Spinal cord (tissue), 10 donors: Measurements from ENCODE around the gene LARP4B. TPM values are rescaled to one million over a fixed set of nuclear protein-coding genes. Genes with fewer than 3 reads are reported as not detected.

Experiments used
- DNase-seq, 6 donors: peaks; one replicate each; pipeline versions ENCODE4 v3.0.0 to v3.0.0-alpha.2; 2013 to 2015; ENCODE audit warnings: low spot score in 6 of 6, low read depth in 4 of 6
- H3K27ac ChIP-seq: one replicate; pipeline ENCODE4 v1.5.1; 2013; ENCODE audit warnings: low read depth, low read length, control low read depth
- H3K27me3 ChIP-seq: one replicate; pipeline ENCODE4 v1.6.1; 2013; ENCODE audit warnings: low read length; ENCODE audit not compliant: control insufficient read depth, insufficient read depth
- H3K36me3 ChIP-seq: one replicate; pipeline ENCODE4 v1.6.1; 2013; ENCODE audit warnings: low read length; ENCODE audit not compliant: control insufficient read depth, insufficient read depth
- H3K4me1 ChIP-seq: one replicate; pipeline ENCODE4 v1.6.1; 2013; ENCODE audit warnings: low read length; ENCODE audit not compliant: control insufficient read depth, insufficient read depth
- H3K4me3 ChIP-seq: one replicate; pipeline ENCODE4 v1.5.1; 2013; ENCODE audit warnings: low read depth, low read length, control low read depth
- H3K9me3 ChIP-seq: one replicate; pipeline ENCODE4 v1.6.1; 2013; ENCODE audit warnings: low read length; ENCODE audit not compliant: control insufficient read depth, insufficient read depth
- WGBS: methylation state at CpG from one replicate; pipeline ENCODE4 v1.1.5; 2013; ENCODE audit warnings: missing lambda C conversion rate; ENCODE audit not compliant: insufficient coverage; 5-methylcytosine and 5-hydroxymethylcytosine counted together
- polyA plus RNA-seq, 2 donors: library from polyadenylated mRNA; unstranded; fragments of 120-200 nt; gene quantifications; one replicate each; pipeline ENCODE4 v1.2.1, GENCODE V29; 2013; ENCODE audit not compliant: insufficient read length in 2 of 2
- total RNA-seq, 2 donors: library from RNA; depleted of rRNA in 1 of 2; stranded (reverse); fragments of 120-200 nt in 1 of 2; fragments of >200 nt in 1 of 2; gene quantifications; one replicate each; pipeline versions ENCODE4 v1.2.3 to v1.2.4, GENCODE V29; 2013 to 2014
- donor health status: healthy.

LARP4B gene
- total and polyA plus RNA-seq, 4 donors: 28.2 to 38.5 (median 38.0) TPM

GRCh38 chr10:816958-817357 is 114.5 kb downstream of the LARP4B start:
- H3K36me3 ChIP-seq: peaks cover 69% of the 10 kb centered on the region
- H3K4me1 ChIP-seq: no peaks in the 10 kb centered on the region
- WGBS: 93% methylated on average over 9 of the region's 10 CpGs
- no peak overlapping the region for H3K4me3 ChIP-seq
- H3K9me3 ChIP-seq: no peaks in the 10 kb centered on the region
- H3K27me3 ChIP-seq: no peaks in the 10 kb centered on the region
- no peak for DNase-seq
- H3K27ac ChIP-seq: no peak overlapping the region

GRCh38 chr10:816091-816477 is 115.4 kb downstream of the LARP4B start:
- H3K4me3 ChIP-seq: no peak overlapping the region
- peaks cover 70% of the 10 kb centered on the region for H3K36me3 ChIP-seq
- 90% methylated on average over 2 of the region's 6 CpGs for WGBS

GRCh38 chr10:815338-816090 is 116.0 kb downstream of the LARP4B start:
- WGBS: 91% methylated on average over 17 of the region's 19 CpGs
- no peak for DNase-seq
- Histone ChIP-seq H3K4me1 (no peaks in the 10 kb centered on the region), H3K27me3 (no peaks in the 10 kb centered on the region), H3K4me3 (no peak overlapping the region), H3K9me3 (no peaks in the 10 kb centered on the region), H3K27ac (no peak overlapping the region), H3K36me3 (peaks cover 70% of the 10 kb centered on the region)

More at GRCh38 chr10:816091-816477, 115.4 kb downstream of the LARP4B start:
- Histone ChIP-seq H3K27me3 (no peaks in the 10 kb centered on the region), H3K9me3 (no peaks in the 10 kb centered on the region), H3K27ac (no peak overlapping the region), H3K4me1 (no peaks in the 10 kb centered on the region)
- DNase-seq: no peak

GRCh38 chr10:814536-815302 is 116.8 kb downstream of the LARP4B start:
- peaks cover 67% of the 10 kb centered on the region for H3K36me3 ChIP-seq
- no peak overlapping the region for H3K27ac ChIP-seq
- no peak overlapping the region for H3K4me3 ChIP-seq
- no peak for DNase-seq
- 97% methylated on average over 29 of the region's 34 CpGs for WGBS
- no peaks in the 10 kb centered on the region for H3K4me1 ChIP-seq
- no peaks in the 10 kb centered on the region for H3K27me3 ChIP-seq
- no peaks in the 10 kb centered on the region for H3K9me3 ChIP-seq

GRCh38 chr10:813286-813685 is 118.2 kb downstream of the LARP4B start:
- Histone ChIP-seq H3K4me3 (no peak overlapping the region), H3K36me3 (peaks cover 73% of the 10 kb centered on the region), H3K27me3 (no peaks in the 10 kb centered on the region), H3K27ac (no peak overlapping the region), H3K4me1 (no peaks in the 10 kb centered on the region), H3K9me3 (no peaks in the 10 kb centered on the region)
- DNase-seq: no peak
- 94% methylated on average over 3 of the region's 6 CpGs for WGBS

GRCh38 chr10:812787-813186 is 118.7 kb downstream of the LARP4B start:
- Histone ChIP-seq H3K9me3 (no peaks in the 10 kb centered on the region), H3K36me3 (peaks cover 74% of the 10 kb centered on the region), H3K27ac (no peak overlapping the region), H3K27me3 (no peaks in the 10 kb centered on the region), H3K4me3 (no peak overlapping the region), H3K4me1 (no peaks in the 10 kb centered on the region)
- no peak for DNase-seq
- 86% methylated on average over 11 of the region's 19 CpGs for WGBS

- 76% methylated on average over 5 of the region's 9 CpGs for WGBS
- no peak for DNase-seq
- Histone ChIP-seq H3K27ac (no peak overlapping the region), H3K4me3 (no peak overlapping the region), H3K27me3 (no peaks in the 10 kb centered on the region), H3K4me1 (no peaks in the 10 kb centered on the region), H3K9me3 (no peaks in the 10 kb centered on the region), H3K36me3 (peaks cover 75% of the 10 kb centered on the region)
These were observed 119.9 kb downstream of the LARP4B start for GRCh38 chr10:811379-812175.

- H3K36me3 ChIP-seq: peaks cover 77% of the 10 kb centered on the region
These were observed 121.1 kb downstream of the LARP4B start for GRCh38 chr10:810351-810846.

GRCh38 chr10:809671-810350 is 121.7 kb downstream of the LARP4B start:
- H3K27ac ChIP-seq: no peak overlapping the region
- H3K9me3 ChIP-seq: no peaks in the 10 kb centered on the region
- no peak overlapping the region for H3K4me3 ChIP-seq
- DNase-seq: no peak
- 93% methylated on average over 19 of the region's 29 CpGs for WGBS
- H3K4me1 ChIP-seq: peaks cover 7% of the 10 kb centered on the region
- no peaks in the 10 kb centered on the region for H3K27me3 ChIP-seq
- peaks cover 77% of the 10 kb centered on the region for H3K36me3 ChIP-seq

More at GRCh38 chr10:810351-810846, 121.1 kb downstream of the LARP4B start:
- no peak overlapping the region for H3K4me3 ChIP-seq
- no peak overlapping the region for H3K27ac ChIP-seq
- no peaks in the 10 kb centered on the region for H3K27me3 ChIP-seq
- WGBS: 48% methylated on average over 8 of the region's 16 CpGs
- peaks cover 7% of the 10 kb centered on the region for H3K4me1 ChIP-seq
- no peaks in the 10 kb centered on the region for H3K9me3 ChIP-seq
- DNase-seq: peak in 3 of 6 donors; percentile 7 to 73 (median 57)
